Stimulated activated CD8-positive, alpha-beta memory T cell treated with anti-CD3 and anti-CD28 coated beads, Interleukin-4, amount 100 ng/mL, for 48 hours (primary cell): ENCODE measurements around the gene WBP4.
"Not testable (repeated sequence)": the region's sequence is repeated elsewhere in the genome, so short reads cannot be mapped to it uniquely, and the experiment has no call there.

Experiments
- DNase-seq: peaks from one replicate; pipeline ENCODE4 v3.0.0-alpha.2; 2020

WBP4 gene

GRCh38 chr13:41085961-41086585 lies 24.8 kb downstream of the WBP4 start:
- no peak for DNase-seq

- not testable (repeated sequence) for DNase-seq
Measured at GRCh38 chr13:41095681-41096080, 34.4 kb downstream of the WBP4 start.

- no peak for DNase-seq
Measured at GRCh38 chr13:41098761-41099160, 37.5 kb downstream of the WBP4 start.

- no peak for DNase-seq
Measured at GRCh38 chr13:41099986-41100385, 38.7 kb downstream of the WBP4 start.

GRCh38 chr13:41107104-41107571 lies 45.8 kb downstream of the WBP4 start:
- no peak for DNase-seq

GRCh38 chr13:41107584-41108014 lies 46.3 kb downstream of the WBP4 start:
- DNase-seq = no peak

GRCh38 chr13:41111454-41111853 lies 50.1 kb downstream of the WBP4 start:
- no peak for DNase-seq

- DNase-seq = no peak
Measured at GRCh38 chr13:41117869-41118268, 56.6 kb downstream of the WBP4 start.

- DNase-seq = no peak
Measured at GRCh38 chr13:41122838-41123237, 61.5 kb downstream of the WBP4 start.

GRCh38 chr13:41127701-41128100 lies 66.4 kb downstream of the WBP4 start:
- no peak for DNase-seq

GRCh38 chr13:41130356-41130755 lies 69.0 kb downstream of the WBP4 start:
- DNase-seq = no peak

- DNase-seq = not testable (repeated sequence)
Measured at GRCh38 chr13:41131189-41131588, 69.9 kb downstream of the WBP4 start.

- DNase-seq = not testable (repeated sequence)
Measured at GRCh38 chr13:41131660-41132511, 70.6 kb downstream of the WBP4 start.

- DNase-seq = peak; percentile 95
Measured at GRCh38 chr13:41132512-41133152, 71.3 kb downstream of the WBP4 start, which contains the start of gene KBTBD6. TSS of gene KBTBD6 (minus strand) at chr13:41132802. CDS start at chr13:41132511, 291 bp downstream.
